Bone marrow (tissue), 2 donors: ENCODE data around the gene DUT.
A peak's percentile ranks its signal among the peaks of the same experiment; 100 is the strongest.

Experiments
- DNase-seq, 2 donors: peaks; one replicate each; lab custom pipeline; 2025; lab: John Stamatoyannopoulos, UW

The DUT gene

GRCh38 chr15:48330105-48330785, 984 bp upstream of the DUT start:
- no peak for DNase-seq

GRCh38 chr15:48331796-48332641, 790 bp downstream of the DUT start:
- peak; percentile 31 to 92 for DNase-seq

GRCh38 chr15:48332642-48333034, 1.4 kb downstream of the DUT start:
- DNase-seq, result no peak

GRCh38 chr15:48333540-48333939, 2.3 kb downstream of the DUT start:
- DNase-seq, result no peak

- no peak for DNase-seq
Measured at GRCh38 chr15:48334260-48334659, 3.0 kb downstream of the DUT start.

- peak in 1 of 2 donors; percentile 5 for DNase-seq
Measured at GRCh38 chr15:48336940-48337339, 5.7 kb downstream of the DUT start.

- no peak for DNase-seq
Measured at GRCh38 chr15:48337607-48338006, 6.4 kb downstream of the DUT start.

GRCh38 chr15:48340111-48340510, 8.9 kb downstream of the DUT start:
- no peak for DNase-seq

GRCh38 chr15:48343865-48344264, 12.6 kb downstream of the DUT start:
- DNase-seq, result no peak

GRCh38 chr15:48345516-48345915, 14.3 kb downstream of the DUT start:
- DNase-seq, result no peak

GRCh38 chr15:48352474-48353072, 21.3 kb downstream of the DUT start:
- DNase-seq, result peak in 1 of 2 donors; percentile 48

- DNase-seq, result no peak
Measured at GRCh38 chr15:48354694-48355303, 23.6 kb downstream of the DUT start.

GRCh38 chr15:48355377-48355776, 24.1 kb downstream of the DUT start:
- DNase-seq, result no peak

GRCh38 chr15:48358229-48359152, 27.3 kb downstream of the DUT start:
- DNase-seq, result peak in 1 of 2 donors; percentile 18

- DNase-seq, result no peak
Measured at GRCh38 chr15:48360841-48361240, 29.6 kb downstream of the DUT start.

GRCh38 chr15:48361685-48362084, 30.5 kb downstream of the DUT start:
- DNase-seq, result no peak

GRCh38 chr15:48363474-48363873, 32.2 kb downstream of the DUT start:
- DNase-seq, result no peak

GRCh38 chr15:48365575-48365974, 34.3 kb downstream of the DUT start:
- no peak for DNase-seq

- no peak for DNase-seq
Measured at GRCh38 chr15:48366584-48367312, 35.5 kb downstream of the DUT start.

- no peak for DNase-seq
Measured at GRCh38 chr15:48367483-48367882, 36.3 kb downstream of the DUT start.

GRCh38 chr15:48370460-48370859, 39.2 kb downstream of the DUT start:
- no peak for DNase-seq
